Adrenal gland (tissue), 12 donors: ENCODE results near the gene CAMK1D. TPM values are rescaled to one million over a fixed set of nuclear protein-coding genes. Genes with fewer than 3 reads are reported as not detected.

Source experiments
- DNase-seq, 7 donors: peaks; one replicate each; pipeline ENCODE4 v3.0.0-alpha.2; 2019 to 2020
- H3K27ac ChIP-seq, 5 donors: fragments of 200-600 bp; sonication (generic) in 4 of 5; 1 replicate in 3 of 5; 2 replicates in 2 of 5; pipeline versions ENCODE4 v1.5.1 to v1.8.0; 2016 to 2020; ENCODE audit warnings: mild to moderate bottlenecking in 1 of 5
- H3K27me3 ChIP-seq: fragments of 200-600 bp; 2 replicates; pipeline ENCODE4 v1.8.0; 2021
- H3K36me3 ChIP-seq, 2 donors: fragments of 200-600 bp; replicated peaks in 1 of 2; 1 replicate in 1 of 2; 2 replicates in 1 of 2; pipeline versions ENCODE4 v1.5.1 to v1.8.0; 2018 to 2022
- H3K4me1 ChIP-seq, 2 donors: fragments of 200-600 bp; replicated peaks in 1 of 2; 1 replicate in 1 of 2; 2 replicates in 1 of 2; pipeline versions ENCODE4 v1.5.1 to v1.8.0; 2018 to 2021
- H3K4me3 ChIP-seq, 4 donors: fragments of 200-600 bp; sonication (generic) in 3 of 4; one replicate each; pipeline ENCODE4 v1.5.1; 2016 to 2018
- H3K9me3 ChIP-seq, 3 donors: fragments of 200-600 bp; sonication (generic) in 1 of 3; replicated peaks in 1 of 3; 1 replicate in 2 of 3; 2 replicates in 1 of 3; pipeline versions ENCODE4 v1.5.1 to v1.8.0; 2016 to 2021
- POLR2A ChIP-seq, 2 donors: fragments of 450-650 bp; IDR thresholded peaks; one replicate each; pipeline ENCODE4 v1.6.1; 2017; ENCODE audit warnings: antibody characterized with exemption in 2 of 2, mild to moderate bottlenecking in 2 of 2, moderate library complexity in 1 of 2
- WGBS, 4 donors: extraction: QIAGEN DNeasy Blood & Tissue Kit in 2 of 4; methylation state at CpG; one replicate each; pipeline versions ENCODE4 v1.1.5 to v1.1.7; 2013 to 2017; 5-methylcytosine and 5-hydroxymethylcytosine counted together
- intact Hi-C, 2 donors: fragments of 100-400 bp; cut with DNase I; formaldehyde crosslinking; loops; one replicate each; pipeline versions ENCODE4 v1.14.1 to v1.15.0; 2022 to 2023
- polyA plus RNA-seq, 3 donors: library from polyadenylated mRNA; stranded (reverse); fragments of 200-250 nt in 2 of 3; fragments of 350-450 nt in 1 of 3; fragmentation: Illumina TruSeq in 1 of 3; extraction: RNeasy Lipid Tissue Mini Kit (QIAGEN cat#74804) in 1 of 3; gene quantifications; one replicate each; pipeline ENCODE4 v1.2.3, GENCODE V29; 2013 to 2014
- total RNA-seq, 9 donors: library from RNA; depleted of rRNA in 4 of 9; stranded (reverse); fragments of >200 nt in 4 of 9; fragments of 120-200 nt in 1 of 9; fragmentation: NEBNext Ultra II Directional in 1 of 9; extraction: Animal tissue kit (Norgen Biotek cat#: 25700) in 1 of 9; gene quantifications; one replicate each; pipeline versions ENCODE4 v1.1.0 to v1.2.4, GENCODE V29; 2013 to 2023
- TF ChIP-seq, protein P1 (sequence below), 6 experiments: fragments of 450-650 bp in 4 of 6; fragments of 200-600 bp in 2 of 6; sonication (generic) in 1 of 6; IDR thresholded peaks; 1 replicate in 5 of 6; 2 replicates in 1 of 6; pipeline versions ENCODE4 v1.5.1 to v1.8.0; 2016 to 2021; ENCODE audit warnings: antibody characterized with exemption in 6 of 6, mild to moderate bottlenecking in 2 of 6, moderate library complexity in 1 of 6
- donor health status: healthy with polysubstance abuse.
- donor health status: Bipolar disorder and iron deficiency.
- donor health status: DM: yes; HTN: yes; CAD: no.
- donor health status: DM: no; HTN: no; CAD: no.
- donor health status: DM: no; HTN: no; CAD: no.
- donor health status: DM: yes; HTN: yes; CAD: no.

Gene CAMK1D
- total and polyA plus RNA-seq, 12 donors: 2.3 to 9.4 (median 6.5) TPM

- H3K4me1 ChIP-seq: no peaks in the 10 kb centered on the region
- intact Hi-C loops: no loop called here
- no peak overlapping the region for H3K27ac ChIP-seq
- H3K27me3 ChIP-seq: no peaks in the 10 kb centered on the region
- H3K36me3 ChIP-seq: no peaks in the 10 kb centered on the region
- DNase-seq: no peak
- no peak overlapping the region for H3K4me3 ChIP-seq
- no peaks in the 10 kb centered on the region for H3K9me3 ChIP-seq
- TF ChIP-seq, protein P1, sequence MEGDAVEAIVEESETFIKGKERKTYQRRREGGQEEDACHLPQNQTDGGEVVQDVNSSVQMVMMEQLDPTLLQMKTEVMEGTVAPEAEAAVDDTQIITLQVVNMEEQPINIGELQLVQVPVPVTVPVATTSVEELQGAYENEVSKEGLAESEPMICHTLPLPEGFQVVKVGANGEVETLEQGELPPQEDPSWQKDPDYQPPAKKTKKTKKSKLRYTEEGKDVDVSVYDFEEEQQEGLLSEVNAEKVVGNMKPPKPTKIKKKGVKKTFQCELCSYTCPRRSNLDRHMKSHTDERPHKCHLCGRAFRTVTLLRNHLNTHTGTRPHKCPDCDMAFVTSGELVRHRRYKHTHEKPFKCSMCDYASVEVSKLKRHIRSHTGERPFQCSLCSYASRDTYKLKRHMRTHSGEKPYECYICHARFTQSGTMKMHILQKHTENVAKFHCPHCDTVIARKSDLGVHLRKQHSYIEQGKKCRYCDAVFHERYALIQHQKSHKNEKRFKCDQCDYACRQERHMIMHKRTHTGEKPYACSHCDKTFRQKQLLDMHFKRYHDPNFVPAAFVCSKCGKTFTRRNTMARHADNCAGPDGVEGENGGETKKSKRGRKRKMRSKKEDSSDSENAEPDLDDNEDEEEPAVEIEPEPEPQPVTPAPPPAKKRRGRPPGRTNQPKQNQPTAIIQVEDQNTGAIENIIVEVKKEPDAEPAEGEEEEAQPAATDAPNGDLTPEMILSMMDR (IDR thresholded peaks at IDR 0.05): no peak
- TF ChIP-seq POLR2A (IDR thresholded peaks at IDR 0.05): no peak
- WGBS, 4 donors: 79 to 87% (median 81%) methylated on average over 4 of the region's 4 CpGs
Measured at GRCh38 chr10:12687996-12688395, 338.6 kb downstream of the CAMK1D start.

DNA sequence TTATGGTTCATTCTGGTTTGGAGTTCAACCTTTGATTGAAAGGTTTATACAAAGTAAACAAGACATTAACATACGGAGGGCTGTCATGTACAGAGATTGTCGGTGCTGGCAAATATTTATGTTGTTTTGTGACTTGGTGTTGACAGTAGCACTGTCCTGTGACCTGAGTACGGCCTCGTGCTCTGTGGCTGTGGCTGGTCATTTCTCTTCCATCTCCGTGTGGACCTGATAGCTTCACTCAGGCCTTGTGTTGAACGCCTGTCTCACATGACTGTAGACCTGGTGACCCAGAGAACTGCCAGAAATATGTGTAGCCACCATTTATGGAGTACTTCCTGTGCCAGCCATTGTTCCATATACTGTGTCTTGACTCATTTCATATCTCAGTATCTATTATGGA, 340.5 kb downstream of the CAMK1D start:
- TF ChIP-seq POLR2A (IDR thresholded peaks at IDR 0.05): no peak
- TF ChIP-seq, protein P1 (IDR thresholded peaks at IDR 0.05): no peak
- H3K36me3 ChIP-seq: no peaks in the 10 kb centered on the region
- DNase-seq: no peak
- H3K27ac ChIP-seq: no peak overlapping the region
- intact Hi-C loops: no loop called here
- no peak overlapping the region for H3K4me3 ChIP-seq
- H3K27me3 ChIP-seq: no peaks in the 10 kb centered on the region
- no peaks in the 10 kb centered on the region for H3K4me1 ChIP-seq
- WGBS, 4 donors: 84 to 93% (median 90%) methylated on average over 6 of the region's 6 CpGs
- no peaks in the 10 kb centered on the region for H3K9me3 ChIP-seq

GRCh38 chr10:12690525-12691126, 341.3 kb downstream of the CAMK1D start:
- peak in 1 of 7 donors; percentile 4 for DNase-seq
- TF ChIP-seq POLR2A (IDR thresholded peaks at IDR 0.05): no peak
- TF ChIP-seq, protein P1 (IDR thresholded peaks at IDR 0.05): no peak
- H3K27ac ChIP-seq: no peak overlapping the region
- intact Hi-C loops: no loop called here
- no peaks in the 10 kb centered on the region for H3K9me3 ChIP-seq
- 63 to 73% (median 66%) methylated on average over 10 of the region's 10 CpGs for WGBS, 4 donors
- no peak overlapping the region for H3K4me3 ChIP-seq
- no peaks in the 10 kb centered on the region for H3K4me1 ChIP-seq
- H3K36me3 ChIP-seq: no peaks in the 10 kb centered on the region
- H3K27me3 ChIP-seq: no peaks in the 10 kb centered on the region

- intact Hi-C loops: no loop called here
- DNase-seq: no peak
- H3K4me1 ChIP-seq: no peaks in the 10 kb centered on the region
- no peak for TF ChIP-seq POLR2A (IDR thresholded peaks at IDR 0.05)
- TF ChIP-seq, protein P1 (IDR thresholded peaks at IDR 0.05): no peak
- H3K4me3 ChIP-seq: no peak overlapping the region
- 78 to 89% (median 85%) methylated on average over 7 of the region's 7 CpGs for WGBS, 4 donors
- no peaks in the 10 kb centered on the region for H3K27me3 ChIP-seq
- H3K36me3 ChIP-seq: no peaks in the 10 kb centered on the region
- no peak overlapping the region for H3K27ac ChIP-seq
- H3K9me3 ChIP-seq: no peaks in the 10 kb centered on the region
Measured at GRCh38 chr10:12691596-12691995, 342.2 kb downstream of the CAMK1D start.
